Measurements from ENCODE around the gene PRSS53. TPM values are rescaled to one million over a fixed set of nuclear protein-coding genes. Genes with fewer than 3 reads are reported as not detected.

Gene PRSS53
- total RNA-seq, 4 donors from 2014 or later: 0.63 to 2.2 (median 1.3) TPM

DNA sequence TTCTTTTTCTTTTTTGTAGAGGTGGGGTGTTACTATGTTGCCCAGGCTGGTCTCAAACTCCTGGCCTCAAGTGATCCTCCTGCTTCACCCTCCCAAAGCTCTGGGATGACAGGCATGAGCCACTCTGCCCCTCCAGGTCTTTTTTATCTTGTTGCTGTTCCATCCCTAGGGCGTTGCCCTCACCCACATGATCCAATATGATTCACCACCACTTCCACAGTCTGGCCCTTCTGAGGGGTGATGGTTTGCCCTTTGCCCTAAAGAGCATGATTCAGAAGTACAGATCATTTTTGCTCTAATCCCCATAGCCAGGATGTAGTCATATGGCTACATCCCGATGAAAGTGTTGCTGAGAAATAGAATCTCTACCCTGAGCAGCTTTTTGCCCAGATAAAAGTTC, 36.6 kb downstream of the PRSS53 start:
- peak; percentile 97 for ATAC-seq (ENCODE audit: low FRiP score)
- TF ChIP-seq, protein P1, sequence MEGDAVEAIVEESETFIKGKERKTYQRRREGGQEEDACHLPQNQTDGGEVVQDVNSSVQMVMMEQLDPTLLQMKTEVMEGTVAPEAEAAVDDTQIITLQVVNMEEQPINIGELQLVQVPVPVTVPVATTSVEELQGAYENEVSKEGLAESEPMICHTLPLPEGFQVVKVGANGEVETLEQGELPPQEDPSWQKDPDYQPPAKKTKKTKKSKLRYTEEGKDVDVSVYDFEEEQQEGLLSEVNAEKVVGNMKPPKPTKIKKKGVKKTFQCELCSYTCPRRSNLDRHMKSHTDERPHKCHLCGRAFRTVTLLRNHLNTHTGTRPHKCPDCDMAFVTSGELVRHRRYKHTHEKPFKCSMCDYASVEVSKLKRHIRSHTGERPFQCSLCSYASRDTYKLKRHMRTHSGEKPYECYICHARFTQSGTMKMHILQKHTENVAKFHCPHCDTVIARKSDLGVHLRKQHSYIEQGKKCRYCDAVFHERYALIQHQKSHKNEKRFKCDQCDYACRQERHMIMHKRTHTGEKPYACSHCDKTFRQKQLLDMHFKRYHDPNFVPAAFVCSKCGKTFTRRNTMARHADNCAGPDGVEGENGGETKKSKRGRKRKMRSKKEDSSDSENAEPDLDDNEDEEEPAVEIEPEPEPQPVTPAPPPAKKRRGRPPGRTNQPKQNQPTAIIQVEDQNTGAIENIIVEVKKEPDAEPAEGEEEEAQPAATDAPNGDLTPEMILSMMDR (IDR thresholded peaks at IDR 0.05): no peak
- peak; percentile 44 for DNase-seq (ENCODE audit: low spot score)

DNA sequence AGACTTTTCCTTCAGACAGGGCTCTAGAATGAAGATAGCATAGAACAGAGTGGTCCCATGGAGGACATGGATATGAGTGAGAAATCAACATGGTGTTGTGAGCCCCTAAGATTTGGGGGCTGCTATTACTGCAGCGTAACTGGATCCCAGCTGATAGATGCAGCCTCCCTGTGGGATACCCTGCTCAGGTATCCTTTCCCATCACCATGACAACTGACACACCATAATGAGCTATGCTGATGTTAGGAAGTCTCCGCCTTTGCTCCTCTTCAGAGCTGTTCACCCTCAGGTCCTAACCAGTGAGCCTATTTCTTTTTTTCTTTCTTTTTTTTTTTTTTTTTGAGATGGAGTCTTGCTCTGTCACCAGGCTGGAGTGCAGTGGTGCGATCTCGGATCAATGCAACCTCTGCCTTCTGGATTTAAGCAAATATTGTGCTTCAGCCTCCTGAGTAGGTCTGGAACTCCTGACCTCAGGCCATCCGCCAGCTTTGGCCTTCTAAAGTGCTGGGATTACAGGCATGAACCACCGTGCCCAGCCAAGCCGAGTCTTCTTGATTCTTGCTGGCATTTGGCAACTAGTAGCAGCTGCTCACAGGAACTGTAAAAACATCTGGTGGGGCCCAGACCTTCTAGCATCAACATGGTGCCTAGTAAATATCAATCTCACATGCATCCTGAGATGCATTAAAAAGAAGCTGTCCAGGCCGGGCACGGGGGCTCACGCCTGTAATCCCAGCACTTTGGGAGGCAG, 38.3 kb downstream of the PRSS53 start:
- TF ChIP-seq, protein P1 (IDR thresholded peaks at IDR 0.05): no peak
- ATAC-seq (ENCODE audit: low FRiP score): no peak
- no peak for DNase-seq (ENCODE audit: low spot score)

DNA sequence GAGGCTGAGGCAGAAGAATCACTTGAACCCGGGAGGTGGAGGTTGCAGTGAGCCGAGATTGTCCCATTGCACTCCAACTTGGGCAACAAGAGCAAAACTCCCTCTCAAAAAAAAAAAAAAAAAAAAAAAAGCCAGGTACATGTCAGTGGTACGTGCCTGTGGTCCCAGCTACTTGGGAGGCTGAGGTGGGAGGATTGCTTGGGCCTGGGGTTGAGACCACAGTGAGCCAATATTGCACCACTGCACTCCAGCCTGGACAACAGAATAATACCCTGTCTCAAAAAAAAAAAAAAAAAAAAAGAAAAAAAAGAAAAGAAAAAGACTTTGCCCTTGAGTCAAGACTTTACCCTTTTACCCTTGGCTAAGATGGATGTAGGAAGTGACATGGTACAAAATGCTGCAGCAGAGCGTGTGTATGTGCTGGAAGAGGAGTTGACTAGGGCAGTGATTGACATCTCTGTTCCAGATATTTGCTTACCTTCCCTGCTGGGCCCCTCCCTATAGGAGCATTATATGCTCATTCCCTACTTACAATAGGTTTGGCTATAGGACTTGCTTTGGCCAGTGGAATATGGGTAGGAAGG, 44.8 kb downstream of the PRSS53 start:
- ATAC-seq (ENCODE audit: low FRiP score) (no peak), DNase-seq (ENCODE audit: low spot score) (no peak)
- TF ChIP-seq, protein P1 (IDR thresholded peaks at IDR 0.05): no peak

DNA sequence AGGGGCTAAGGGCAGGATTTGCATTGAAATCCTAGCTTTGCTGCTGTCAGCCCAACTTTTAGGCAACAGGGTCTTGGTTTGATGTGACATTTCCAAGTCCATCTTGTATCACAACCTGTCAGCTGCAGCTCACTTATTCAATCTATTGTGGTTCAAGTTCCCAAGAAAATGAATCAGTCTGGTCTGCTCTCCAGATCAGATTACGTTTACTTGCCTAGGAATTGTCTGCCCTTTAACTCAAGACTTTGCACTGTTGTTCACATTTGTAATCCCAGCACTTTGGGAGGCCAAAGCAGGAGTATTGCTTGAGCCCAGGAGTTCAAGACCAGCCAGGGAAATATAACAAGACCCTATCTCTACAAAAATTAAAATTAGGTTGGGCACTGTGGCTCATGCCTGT, 45.4 kb downstream of the PRSS53 start:
- no peak for ATAC-seq (ENCODE audit: low FRiP score)
- TF ChIP-seq, protein P1 (IDR thresholded peaks at IDR 0.05): no peak
- no peak for DNase-seq (ENCODE audit: low spot score)

DNA sequence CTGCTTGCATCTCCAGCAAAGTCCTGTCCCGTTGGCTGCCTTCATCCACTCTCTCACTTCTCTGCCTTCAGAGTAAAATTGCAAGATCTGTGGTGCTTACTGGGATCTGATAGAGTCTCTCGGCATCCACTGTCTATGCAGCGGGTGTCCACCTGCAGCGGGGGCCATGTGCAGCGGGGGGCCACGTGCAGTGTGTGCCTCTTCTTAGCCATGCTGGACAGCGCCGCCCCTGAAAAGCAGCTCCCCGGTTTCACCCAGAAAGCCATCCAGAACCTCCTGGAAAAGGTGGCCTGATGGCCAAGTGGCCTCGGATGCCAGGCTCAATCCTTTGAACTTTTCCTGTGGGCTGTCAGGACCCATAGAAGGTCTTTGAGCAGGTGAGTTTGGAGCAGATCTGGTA, 45.9 kb downstream of the PRSS53 start:
- ATAC-seq (ENCODE audit: low FRiP score): no peak
- TF ChIP-seq, protein P1 (IDR thresholded peaks at IDR 0.05): no peak
- no peak for DNase-seq (ENCODE audit: low spot score)

DNA sequence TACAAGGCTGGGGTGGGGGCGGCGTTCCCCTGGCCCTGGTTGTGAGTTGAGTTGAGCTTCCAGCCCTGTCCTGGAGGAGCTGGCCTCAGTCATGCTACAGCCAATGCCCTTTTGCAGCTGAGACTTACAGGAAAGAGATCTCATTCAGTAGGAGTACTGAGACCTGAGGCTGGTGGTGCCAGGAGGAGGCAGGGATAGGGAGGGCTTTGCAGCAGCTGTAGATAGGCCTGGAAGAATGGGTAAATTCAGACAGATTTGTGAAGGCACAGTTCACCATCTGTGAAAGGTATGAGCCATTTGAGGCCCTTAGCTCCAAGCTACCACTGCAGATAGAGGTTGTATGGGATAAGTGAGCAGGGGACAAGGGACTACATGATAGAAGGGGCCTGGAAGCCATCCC, 49.8 kb downstream of the PRSS53 start:
- TF ChIP-seq, protein P1 (IDR thresholded peaks at IDR 0.05): no peak
- DNase-seq (ENCODE audit: low spot score): no peak
- no peak for ATAC-seq (ENCODE audit: low FRiP score)

DNA sequence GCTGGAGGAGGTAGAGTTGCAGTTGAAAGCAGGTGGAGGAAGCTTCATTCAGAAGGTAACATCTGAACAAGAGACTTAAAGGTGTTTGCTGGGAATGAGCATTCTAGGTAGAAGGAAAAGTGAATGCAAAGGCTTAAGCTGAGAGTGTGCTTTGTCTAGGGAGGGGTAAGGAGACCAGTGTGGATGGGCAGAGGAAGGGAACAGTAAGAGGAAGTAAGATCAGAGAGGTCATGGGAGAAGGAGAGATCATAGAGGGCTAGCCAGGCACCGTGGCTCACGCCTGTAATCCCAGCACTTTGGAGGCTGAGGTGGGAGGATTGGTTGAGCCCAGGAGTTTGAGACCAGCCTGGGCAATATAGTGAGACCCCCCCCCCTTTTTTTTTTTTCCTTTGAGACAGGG, 52.1 kb downstream of the PRSS53 start:
- DNase-seq (ENCODE audit: low spot score) (no peak), ATAC-seq (ENCODE audit: low FRiP score) (no peak)
- TF ChIP-seq, protein P1 (IDR thresholded peaks at IDR 0.05): no peak
